NT2/D1 (cell line): Measurements from ENCODE around the gene CPED1.

Source experiments
- YY1 ChIP-seq: IDR thresholded peaks from 2 replicates; pipeline ENCODE4 v1.6.1; 2011; ENCODE audit not compliant: insufficient read length, insufficient read depth
- ZNF274 ChIP-seq: IDR thresholded peaks from 2 replicates; pipeline ENCODE4 v1.6.1; 2011; ENCODE audit warnings: mild to moderate bottlenecking, low read depth, low read length

DNA sequence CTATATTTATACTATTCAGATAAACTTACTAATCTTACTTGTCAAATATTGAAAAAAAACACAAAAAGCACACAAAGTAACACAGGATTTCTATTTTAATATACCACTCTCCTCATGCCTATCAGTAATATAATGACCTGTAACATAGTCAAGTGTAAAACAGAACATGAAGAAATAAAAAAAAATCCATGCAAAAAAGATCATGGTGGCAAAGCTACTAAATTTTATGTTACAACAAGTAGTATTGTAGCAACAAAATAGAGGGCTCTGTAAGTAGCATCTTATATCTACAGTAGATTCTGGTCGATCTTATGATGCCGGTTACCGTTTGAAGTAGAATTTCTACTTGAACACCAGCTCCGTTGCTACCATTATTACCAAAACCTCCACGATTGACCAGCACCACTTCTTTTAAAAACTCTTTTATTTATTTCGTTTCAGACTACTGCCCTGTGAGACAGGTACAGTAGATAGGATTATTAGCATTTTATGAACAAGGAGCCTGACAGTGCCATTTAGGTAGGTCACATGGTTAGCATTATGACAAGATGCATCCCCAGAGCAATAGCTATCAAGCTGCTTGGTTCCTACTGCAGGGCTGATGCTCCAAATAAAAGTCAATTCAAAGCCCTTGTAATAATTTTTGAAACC, 2.1 kb downstream of the CPED1 start:
- TF ChIP-seq ZNF274 (no peak), YY1 (no peak)
